ENCODE data around the gene SMARCA1. TPM values are rescaled to one million over a fixed set of nuclear protein-coding genes. Genes with fewer than 3 reads are reported as not detected.

The SMARCA1 gene
- total RNA-seq, 1 experiment from 2014 or later = 38.8 TPM

- ATAC-seq = no peak
- H3K9me3 ChIP-seq (ENCODE audit: control insufficient read depth in 1 of 2, insufficient read depth in 1 of 2, low read depth in 1 of 2, low read length in 2 of 2) = no peaks in the 10 kb centered on the region
- TF ChIP-seq MAX (IDR thresholded peaks at IDR 0.05) (no peak), EZH2 (IDR thresholded peaks at IDR 0.05) (no peak), TCF7L2 (IDR thresholded peaks at IDR 0.05; ENCODE audit: borderline replicate concordance, extremely low read depth, insufficient read depth, insufficient read length) (no peak), SIN3A (IDR thresholded peaks at IDR 0.05; ENCODE audit: low read depth) (no peak)
- no peak overlapping the region for H3K27ac ChIP-seq (ENCODE audit: low read depth, low read length)
- H3K79me2 ChIP-seq (ENCODE audit: insufficient read depth, low read length) = no peaks in the 10 kb centered on the region
- intact Hi-C loops (cut with micrococcal nuclease) = no loop called here
- DNase-seq (ENCODE audit: low read depth, low spot score) = no peak
- POLR2A ChIA-PET = no interaction called here
- RAD21 ChIA-PET (ENCODE audit: low non-redundant PET in 1 of 2, low total read pairs in 2 of 2, uncharacterized antibody in 2 of 2, unreplicated experiment in 2 of 2) = no interaction called here
- no peaks in the 10 kb centered on the region for H3K4me1 ChIP-seq (ENCODE audit: control insufficient read depth in 1 of 2, insufficient read depth in 2 of 2, low read length in 2 of 2)
- H3K4me3 ChIP-seq (replicated peaks in 1 of 2; ENCODE audit: low read depth in 1 of 2, low read length in 2 of 2) = no peak overlapping the region
- no peaks in the 10 kb centered on the region for H3K9me2 ChIP-seq (ENCODE audit: insufficient read depth)
- no peak overlapping the region for H3K4me2 ChIP-seq (ENCODE audit: low read length)
- BruUV-seq (replicated peaks) = no TSS peak
- CTCF ChIA-PET = no interaction called here
- H3K9ac ChIP-seq (ENCODE audit: low read length) = no peak overlapping the region
- H3K27me3 ChIP-seq (ENCODE audit: insufficient read depth, low read length) = no peaks in the 10 kb centered on the region
- H3K36me3 ChIP-seq (ENCODE audit: control insufficient read depth in 1 of 2, insufficient read depth in 2 of 2, low read length in 2 of 2) = peaks cover 8 to 10% of the 10 kb centered on the region in 2 experiments; a peak in 2 of 4 replicates
- H4K20me1 ChIP-seq (ENCODE audit: insufficient read depth) = no peaks in the 10 kb centered on the region
- H2AFZ ChIP-seq (ENCODE audit: low read depth, low read length, poor library complexity, severe bottlenecking) = no peak overlapping the region
Measured at GRCh38 chrX:129561453-129561852, 38.2 kb upstream of the SMARCA1 start.

DNA sequence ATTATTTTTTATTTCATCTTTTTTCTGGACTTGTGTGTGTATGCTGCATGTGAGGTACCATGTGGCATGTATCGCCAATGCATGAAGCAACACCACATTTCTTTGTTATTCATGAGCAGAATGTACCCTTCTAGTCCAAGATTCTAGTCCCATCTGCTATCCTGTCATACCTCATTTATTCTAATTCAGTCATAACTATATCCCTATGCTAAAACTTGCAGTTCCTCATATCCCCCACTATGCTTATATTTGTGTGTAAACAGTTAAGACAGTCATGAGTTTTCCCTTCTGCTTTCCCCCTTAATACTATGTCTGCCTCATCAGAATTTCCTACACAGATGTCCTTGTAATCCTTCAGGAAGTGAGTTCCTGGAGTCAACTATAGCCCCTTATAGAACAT, 36.5 kb upstream of the SMARCA1 start:
- ChIA-PET POLR2A (no interaction called here), CTCF (no interaction called here), RAD21 (ENCODE audit: low non-redundant PET in 1 of 2, low total read pairs in 2 of 2, uncharacterized antibody in 2 of 2, unreplicated experiment in 2 of 2) (no interaction called here)
- Histone ChIP-seq H4K20me1 (ENCODE audit: insufficient read depth) (no peaks in the 10 kb centered on the region), H2AFZ (ENCODE audit: low read depth, low read length, poor library complexity, severe bottlenecking) (no peak overlapping the region), H3K4me1 (ENCODE audit: control insufficient read depth in 1 of 2, insufficient read depth in 2 of 2, low read length in 2 of 2) (no peaks in the 10 kb centered on the region), H3K27ac (ENCODE audit: low read depth, low read length) (no peak overlapping the region), H3K27me3 (ENCODE audit: insufficient read depth, low read length) (no peaks in the 10 kb centered on the region), H3K4me3 (replicated peaks in 1 of 2; ENCODE audit: low read depth in 1 of 2, low read length in 2 of 2) (no peak overlapping the region), H3K9ac (ENCODE audit: low read length) (no peak overlapping the region), H3K4me2 (ENCODE audit: low read length) (no peak overlapping the region), H3K9me2 (ENCODE audit: insufficient read depth) (no peaks in the 10 kb centered on the region), H3K79me2 (ENCODE audit: insufficient read depth, low read length) (no peaks in the 10 kb centered on the region), H3K36me3 (ENCODE audit: control insufficient read depth in 1 of 2, insufficient read depth in 2 of 2, low read length in 2 of 2) (peaks cover 8 to 10% of the 10 kb centered on the region in 2 experiments; a peak in 2 of 4 replicates), H3K9me3 (ENCODE audit: control insufficient read depth in 1 of 2, insufficient read depth in 1 of 2, low read depth in 1 of 2, low read length in 2 of 2) (no peaks in the 10 kb centered on the region)
- DNase-seq (ENCODE audit: low read depth, low spot score) (no peak), ATAC-seq (no peak)
- TF ChIP-seq CTCF (IDR thresholded peaks at IDR 0.05 in 2 of 3, conservative IDR thresholded peaks at IDR 0.05 in 1 of 3; ENCODE audit: borderline replicate concordance in 1 of 3, insufficient read depth in 1 of 3, low read depth in 2 of 3, low read length in 2 of 3) (0 out of 6 replicates have a peak, but pooled peaks of 1 of the 3 experiments have one; percentile 6), JUND (IDR thresholded peaks at IDR 0.05) (no peak)
- intact Hi-C loops (cut with micrococcal nuclease) = no loop called here
- no TSS peak for BruUV-seq (replicated peaks)

Measured in HCT116 (cell line).